HG02571 (cell line): ENCODE measurements around the gene HAO2.
"Not testable (repeated sequence)": the region's sequence is repeated elsewhere in the genome, so short reads cannot be mapped to it uniquely, and the experiment has no call there.

Experiments
- ATAC-seq: cut with Tn5 transposase; IDR thresholded peaks from one replicate; pipeline ENCODE4 v1.9.1; 2021; ENCODE audit warnings: mild to moderate bottlenecking, moderate library complexity; ENCODE audit not compliant: unreplicated experiment

Gene HAO2

DNA sequence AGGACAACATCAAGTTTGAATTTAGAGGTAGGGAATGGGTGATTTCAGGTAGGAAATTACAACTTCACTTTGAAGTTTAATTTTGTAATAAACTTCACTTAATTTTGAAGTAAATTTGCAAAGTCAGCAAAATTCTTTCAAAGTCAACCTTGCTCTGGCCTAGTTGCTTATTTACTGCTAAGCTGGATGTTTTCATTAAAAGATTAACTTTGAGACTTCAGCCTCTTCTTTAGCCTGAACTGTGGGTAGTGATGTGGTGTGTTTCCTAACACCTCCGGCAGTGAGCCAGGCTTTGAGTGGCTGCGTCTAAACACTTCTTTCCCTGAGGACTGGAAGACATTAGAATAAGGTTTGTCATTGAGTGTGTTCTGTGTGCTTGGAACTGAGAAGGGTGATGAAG is at the start of gene HAO2:
Gene HAO2, plus strand, starts transcription at position 232 of the 400 bp plus-strand sequence. CDS start 12,301 bp downstream, outside the sequence.
- ATAC-seq = no peak

DNA sequence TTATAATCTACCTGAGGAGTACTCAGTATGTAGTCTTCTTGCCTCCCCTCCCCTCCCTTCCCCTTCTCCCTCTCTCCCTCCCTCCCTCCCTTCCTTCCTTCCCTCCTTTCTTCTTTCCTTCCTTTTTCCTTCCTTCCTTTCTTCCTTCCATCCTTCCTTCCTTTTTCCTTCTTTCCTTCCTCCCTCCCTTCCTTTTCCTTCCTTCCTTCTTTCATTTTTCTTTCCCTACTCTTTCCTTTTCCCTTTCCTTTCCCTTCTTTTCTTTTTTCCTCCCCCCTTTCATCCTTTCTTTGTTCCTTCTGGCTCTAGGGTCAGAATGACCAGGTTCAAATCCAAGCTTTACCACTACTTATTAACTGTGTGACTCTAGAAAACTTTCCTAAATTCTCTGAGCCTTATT is 48.5 kb upstream of the HAO2 start:
- no peak for ATAC-seq

DNA sequence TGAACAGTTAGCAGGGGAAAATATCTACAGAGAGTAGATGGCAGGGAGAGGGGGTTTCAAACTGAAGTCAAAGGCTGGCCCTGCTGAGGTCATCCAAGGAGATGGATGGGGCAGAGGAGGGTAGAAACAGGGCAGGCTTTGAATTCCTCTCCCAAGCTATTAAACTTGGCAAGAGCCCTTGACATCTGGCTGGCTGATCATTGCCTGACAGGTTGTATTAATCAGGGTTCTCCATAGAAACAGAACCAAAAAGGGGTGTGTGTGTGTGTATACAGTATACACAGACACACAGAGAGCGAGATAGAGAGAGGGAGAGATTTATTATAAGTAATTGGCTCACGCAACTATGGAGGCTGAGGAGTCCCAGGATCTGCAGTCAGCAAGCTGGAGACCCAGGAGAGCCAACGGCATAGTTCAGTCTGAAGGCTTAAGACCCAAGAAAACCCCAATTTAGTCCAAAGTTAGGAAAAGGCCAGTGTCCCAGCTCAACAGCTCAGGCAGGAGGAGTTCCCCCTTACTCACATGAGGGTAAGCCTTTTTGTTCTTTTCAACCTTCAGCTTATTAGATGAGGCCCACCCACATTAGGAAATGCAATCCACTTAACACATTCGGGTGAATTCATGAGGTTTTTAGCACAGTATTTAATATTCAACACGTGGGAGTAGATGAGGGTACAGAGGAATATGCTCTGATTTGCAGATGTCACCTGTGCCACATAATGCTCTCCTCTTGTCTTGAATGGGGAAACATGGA is 46.7 kb upstream of the HAO2 start:
- no peak for ATAC-seq

DNA sequence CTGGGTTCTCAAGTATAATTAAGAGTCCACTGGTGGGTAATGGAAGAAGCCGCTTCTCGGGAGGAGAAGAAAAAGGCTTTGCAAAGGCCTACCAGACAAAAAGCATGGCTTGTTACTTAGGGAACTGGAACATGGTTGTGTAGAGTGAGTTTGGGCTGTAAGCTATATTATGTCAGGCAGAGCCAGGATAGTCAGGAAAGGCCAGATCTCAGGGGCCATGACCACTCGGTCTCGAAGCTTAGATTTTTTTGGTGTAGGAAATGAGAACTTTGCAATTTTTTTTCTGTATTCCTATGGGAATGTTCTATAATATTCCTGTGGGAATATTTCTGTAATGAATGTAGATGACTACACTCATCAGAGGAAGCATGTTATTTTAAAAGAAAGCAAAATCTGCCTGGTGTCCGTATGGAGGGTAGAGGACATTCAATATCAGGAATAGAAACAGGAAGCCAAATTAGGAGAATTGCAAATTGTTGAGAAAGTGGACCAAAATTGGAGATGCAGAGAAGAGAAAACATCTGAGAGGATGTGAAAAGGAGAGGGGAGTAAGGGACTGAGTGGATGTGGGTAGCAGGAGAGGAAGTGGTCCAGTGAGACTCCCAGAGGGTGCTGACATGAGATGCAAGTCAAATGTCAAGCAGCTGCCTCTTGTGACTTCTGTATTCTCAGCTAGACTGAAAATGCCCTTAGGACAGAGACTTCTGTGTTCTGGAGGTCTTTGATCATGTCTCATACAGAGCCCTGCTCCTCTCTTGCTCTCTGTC is 45.2 kb upstream of the HAO2 start:
- ATAC-seq = peak; percentile 72

DNA sequence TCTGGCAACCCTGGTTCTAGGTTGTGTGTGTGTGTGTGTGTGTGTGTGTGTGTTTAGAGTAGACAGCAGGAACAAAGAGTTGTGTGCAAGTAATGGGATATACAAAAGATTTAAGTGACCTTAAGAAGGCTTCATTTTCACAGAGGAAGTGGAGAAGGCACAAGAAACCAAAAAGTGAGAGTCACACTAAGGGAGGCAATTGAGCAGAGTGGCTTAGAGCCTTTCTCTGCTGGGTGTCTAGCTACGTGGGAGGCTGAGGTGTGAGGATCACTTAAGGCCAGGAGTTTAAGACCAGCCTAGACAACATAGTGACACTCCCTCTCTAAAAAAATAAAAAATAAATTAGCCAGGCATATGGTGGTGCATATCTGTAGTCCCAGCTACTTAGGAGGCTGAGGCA is 44.4 kb upstream of the HAO2 start:
- no peak for ATAC-seq

DNA sequence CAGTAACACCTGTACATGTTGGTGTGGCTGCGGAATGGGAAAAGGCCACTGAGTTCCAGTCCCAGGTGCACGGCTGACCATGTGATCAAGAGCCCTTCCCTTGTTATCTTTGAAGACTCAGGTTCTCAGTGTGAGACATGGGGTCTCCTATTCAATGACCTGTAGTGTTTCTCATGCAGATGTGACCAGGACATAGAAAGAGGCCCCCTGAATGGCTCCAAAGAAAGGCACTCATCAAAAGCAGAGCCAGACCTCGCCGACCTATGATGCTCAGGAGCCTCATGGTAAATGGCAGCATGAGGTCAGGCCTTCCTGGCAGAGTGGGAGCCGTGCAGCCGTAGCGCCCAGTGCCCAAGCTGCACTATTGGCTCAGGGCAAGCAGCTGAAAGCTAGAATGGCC is 42.3 kb upstream of the HAO2 start:
- ATAC-seq = no peak

DNA sequence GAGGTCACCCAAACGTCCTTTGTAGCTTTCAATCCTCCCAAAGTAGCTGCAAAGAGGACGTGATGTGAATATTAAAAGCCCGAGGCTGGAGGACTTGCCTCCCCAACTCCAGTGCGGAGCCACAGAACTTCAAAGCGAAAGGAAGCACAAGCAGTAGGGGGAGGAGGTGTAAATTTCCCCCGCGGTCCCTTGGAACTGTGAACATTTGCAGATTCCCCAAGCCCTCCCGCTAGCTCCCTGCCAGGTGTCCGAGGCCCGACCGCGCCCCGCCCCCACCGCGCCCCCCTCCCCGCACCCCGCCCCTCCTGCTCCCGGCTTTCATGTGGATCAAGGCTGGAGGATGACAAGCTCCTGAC is 41.5 kb upstream of the HAO2 start:
- no peak for ATAC-seq

DNA sequence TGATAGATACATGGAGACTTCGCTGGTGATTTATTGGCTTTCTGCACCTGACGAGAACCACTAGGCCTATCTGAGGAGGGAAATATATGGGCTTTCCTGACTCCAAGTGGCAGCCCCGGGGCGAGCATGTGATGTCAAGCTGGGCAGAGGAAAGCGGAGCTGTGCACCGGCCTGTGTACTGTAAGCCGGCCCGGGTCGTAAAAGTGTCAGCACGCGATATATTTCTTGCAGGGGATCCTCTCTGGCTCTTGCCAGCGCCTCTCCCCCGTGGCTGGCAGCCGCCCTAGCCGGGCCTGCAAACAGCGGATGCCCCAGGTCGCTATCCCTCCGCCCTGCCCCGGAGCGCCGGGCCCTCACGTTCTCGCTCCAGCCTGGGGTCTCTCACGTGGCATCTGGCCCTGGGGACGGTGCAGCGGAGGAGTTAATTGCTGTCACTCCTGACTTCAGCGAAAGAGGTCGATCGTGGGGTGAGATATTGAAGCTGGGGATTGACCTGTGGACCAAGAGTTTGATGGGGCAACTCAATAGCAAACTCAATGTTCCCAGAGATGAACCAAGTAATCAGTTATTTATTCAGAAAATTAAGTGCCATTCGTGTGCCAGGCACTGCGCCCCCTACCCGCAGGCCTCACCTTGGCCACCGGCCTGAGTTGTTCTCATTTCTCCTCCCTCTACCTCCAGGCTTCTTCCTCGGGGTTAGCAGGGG is 41.0 kb upstream of the HAO2 start:
- no peak for ATAC-seq

DNA sequence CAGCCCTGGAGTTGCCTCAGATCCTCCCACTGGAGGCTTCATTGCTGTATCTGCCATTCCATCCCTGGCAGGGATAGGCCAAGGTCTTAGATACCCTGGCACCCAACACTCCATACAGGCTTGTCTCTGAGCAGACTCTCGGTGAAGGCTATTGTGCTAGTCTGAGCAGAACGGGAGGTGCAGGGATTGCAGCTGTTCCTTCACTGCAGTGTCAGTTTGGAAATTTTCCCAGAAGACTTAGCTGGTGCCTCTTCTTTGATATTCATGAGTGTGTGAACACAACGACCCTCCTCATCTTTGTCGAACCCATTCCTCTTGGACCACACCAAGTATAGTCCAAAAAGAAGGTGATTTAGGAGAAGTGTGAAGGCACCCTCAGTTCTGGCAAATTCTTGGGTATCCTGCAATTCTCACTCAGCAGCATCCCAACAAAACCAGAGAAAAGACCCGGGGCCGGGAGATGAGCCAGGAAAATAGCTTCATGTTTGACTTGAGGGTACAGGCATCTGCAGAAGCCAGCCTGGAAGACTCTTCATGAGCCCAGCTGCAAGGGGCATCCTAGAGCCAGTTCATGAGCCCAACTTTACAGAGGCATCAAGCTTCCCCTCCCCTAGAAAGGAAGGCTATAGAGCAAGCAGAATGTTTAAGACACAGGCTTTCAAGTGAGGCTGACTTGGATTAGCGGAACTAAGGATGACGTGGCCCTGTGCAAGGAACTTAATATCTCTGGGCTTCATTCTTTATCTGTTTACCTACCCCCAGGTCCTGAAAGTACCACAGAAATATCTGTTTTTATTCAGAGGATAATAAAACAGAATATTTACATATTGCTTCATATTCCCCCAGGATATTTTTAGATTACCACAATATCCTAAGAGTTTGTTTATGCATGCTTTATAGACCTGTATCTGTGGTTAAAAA is 38.8 kb upstream of the HAO2 start:
- no peak for ATAC-seq

DNA sequence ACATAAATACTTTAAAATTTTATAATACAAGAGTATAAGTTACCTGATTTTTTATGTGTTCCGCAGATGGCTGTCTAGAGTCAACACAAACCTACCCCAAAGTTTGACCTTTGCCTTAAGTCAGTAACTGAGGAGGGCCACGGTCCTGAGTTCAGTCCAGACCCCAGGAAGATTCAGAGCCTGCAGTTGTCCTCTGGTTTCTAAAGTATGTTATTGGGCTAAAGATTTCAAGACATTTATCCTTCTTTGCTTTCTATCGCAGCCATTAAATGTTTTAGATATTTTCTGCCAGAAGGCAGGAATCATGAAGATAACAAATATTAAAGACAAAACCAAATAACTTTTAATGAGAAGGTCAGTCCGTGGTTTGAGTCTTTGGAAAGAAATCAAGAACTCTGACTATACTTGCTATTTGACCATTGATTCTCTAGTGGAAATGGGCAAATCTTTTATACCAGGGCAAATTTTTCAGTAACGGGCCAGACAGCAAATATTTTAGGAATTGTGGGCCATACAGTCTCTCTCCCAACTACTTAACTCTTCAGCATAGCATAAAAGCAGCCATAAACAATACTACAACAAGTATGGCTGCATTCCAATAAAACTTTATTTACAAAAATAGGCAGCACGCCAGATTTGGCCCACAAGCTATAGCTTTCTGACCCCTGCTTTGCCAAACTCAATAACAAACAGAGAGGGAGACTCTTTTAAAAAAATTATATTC is 38.0 kb upstream of the HAO2 start:
- no peak for ATAC-seq

DNA sequence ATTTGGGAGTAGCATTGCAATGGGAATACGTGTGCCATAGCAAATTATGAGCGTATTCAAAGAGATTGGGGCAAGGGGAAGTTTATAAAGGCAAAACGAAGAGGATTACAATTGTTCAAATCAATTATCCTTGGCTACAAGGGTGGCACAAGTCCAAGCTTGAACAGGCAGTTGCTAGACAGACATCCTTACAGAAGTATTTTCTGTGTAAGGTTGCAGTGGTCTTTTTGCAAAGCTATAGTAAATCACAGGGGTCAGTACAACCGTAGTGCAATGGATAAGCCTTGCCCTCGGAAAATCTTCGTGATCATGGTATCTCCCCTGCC is 37.4 kb upstream of the HAO2 start:
- ATAC-seq = no peak

DNA sequence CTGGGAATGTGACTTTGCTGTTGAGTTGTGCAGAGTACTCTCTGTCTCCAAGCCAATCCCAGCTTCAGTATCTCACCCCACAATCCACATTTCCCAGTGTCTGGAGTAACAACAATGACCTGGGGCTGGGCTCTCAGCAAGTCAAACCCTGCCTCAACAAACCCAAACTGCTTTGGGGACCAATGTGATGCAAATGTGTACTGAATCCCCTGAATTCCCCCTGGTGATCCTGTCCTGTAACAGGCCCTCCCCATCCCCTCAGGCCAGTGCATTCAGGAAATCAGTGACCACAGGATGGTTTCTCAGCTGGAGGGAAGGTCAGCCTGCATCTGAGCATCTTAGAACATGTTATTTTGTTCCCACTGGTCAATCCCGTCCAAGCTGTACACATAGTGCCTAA is 36.7 kb upstream of the HAO2 start:
- no peak for ATAC-seq

DNA sequence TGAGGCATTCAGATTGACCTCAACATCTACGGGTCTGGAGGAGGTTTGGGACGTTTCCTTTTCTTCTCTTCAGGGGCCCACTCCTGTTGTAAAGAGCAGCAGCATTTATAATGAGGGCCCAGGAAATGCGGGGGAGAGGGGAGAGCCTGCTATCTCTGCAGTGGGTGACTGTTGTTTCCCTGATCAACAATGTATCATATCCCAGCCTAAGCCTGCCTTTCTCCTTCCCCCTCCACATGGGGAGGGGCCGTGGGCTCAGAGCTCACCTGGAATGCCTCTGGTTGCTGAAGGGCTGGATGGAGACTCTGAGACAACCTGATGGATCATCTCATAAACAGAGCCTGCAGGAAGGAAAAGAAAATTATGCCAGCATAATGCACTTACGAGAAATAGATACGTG is 36.0 kb upstream of the HAO2 start:
- no peak for ATAC-seq

DNA sequence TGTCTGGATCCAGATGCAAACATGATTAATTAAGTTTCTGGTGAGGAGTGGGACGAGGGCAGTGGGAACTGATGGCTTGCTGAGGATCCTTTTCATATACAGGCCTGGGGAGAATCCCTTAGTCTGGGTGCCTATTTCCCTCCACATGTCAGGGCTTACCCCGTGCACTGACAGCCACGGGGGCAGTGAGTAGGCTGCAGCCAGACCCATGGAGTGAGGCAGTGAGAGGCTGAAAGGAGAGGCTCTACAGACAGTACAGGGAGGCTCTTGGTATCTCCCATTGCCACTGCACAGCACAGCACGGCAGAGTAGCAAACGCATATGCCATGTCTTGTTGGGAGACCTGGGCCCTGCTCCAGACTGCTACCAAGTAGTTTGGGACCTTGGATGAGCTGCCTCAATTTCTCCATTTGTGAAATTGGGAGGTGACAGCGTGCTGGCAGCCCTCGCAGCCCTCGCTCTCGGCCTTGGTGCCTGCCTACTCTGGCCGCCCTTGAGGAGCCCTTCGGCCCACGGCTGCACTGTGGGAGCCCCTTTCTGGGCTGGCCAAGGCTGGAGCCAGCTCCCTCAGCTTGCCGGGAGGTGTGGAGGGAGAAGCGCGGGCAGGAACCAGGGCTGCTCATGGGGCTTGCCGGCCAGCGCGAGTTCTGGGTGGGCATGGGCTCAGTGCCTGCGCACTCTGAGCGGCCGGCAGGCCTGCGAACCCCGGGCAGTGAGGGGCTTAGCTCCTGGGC is 35.3 kb upstream of the HAO2 start:
- no peak for ATAC-seq

DNA sequence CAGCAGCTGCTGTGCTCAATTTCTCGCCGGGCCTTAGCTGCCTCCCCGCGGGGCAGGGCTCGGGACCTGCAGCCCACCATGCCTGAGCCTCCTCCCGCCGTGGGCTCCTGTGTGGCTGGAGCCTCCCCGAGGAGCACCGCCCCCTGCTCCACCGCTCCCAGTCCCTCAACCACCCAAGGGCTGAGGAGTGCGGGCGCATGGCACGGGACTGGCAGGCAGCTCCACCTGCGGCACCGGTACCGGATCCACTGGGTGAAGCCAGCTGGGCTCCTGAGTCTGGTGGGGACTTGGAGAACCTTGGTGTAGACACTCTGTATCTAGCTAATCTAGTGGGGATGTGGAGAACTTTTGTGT is 34.7 kb upstream of the HAO2 start:
- not testable (repeated sequence) for ATAC-seq

DNA sequence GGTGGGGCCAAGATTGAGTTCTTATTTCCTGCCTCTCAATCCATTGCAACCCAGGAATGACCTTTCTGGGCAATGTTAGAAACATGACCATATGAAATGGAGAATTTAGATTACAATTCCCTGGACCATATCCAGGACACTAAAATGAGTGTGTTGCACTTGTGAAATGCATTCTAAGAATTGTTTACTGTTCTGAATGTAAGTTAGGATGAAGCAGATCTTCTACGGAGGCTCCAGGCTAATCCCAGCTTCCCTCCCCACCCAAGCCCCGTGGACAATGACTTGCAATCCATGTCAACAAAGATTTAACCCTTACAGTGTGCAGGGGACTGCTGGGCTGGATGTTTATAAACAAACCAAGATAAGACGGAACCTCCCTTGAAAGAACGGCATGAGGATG is 31.7 kb upstream of the HAO2 start:
- no peak for ATAC-seq

DNA sequence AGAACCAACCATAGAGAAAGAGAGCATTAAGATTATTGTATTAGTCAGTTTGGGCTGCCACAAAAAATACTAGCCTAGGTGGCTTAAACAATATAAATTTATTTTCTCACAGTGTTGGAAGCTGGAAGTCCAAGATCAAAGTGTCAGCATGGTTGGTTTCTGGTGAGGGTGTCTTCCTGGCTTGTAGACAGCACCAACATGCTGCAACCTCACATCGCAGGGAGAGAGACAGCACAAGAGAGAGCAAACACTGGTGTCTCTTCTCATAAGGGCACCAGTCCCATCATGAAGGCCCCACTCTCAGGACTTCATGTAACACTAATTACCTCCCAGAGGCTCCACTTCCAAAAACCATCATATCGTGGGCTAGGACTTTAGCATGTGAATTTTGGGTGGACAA is 30.6 kb upstream of the HAO2 start:
- ATAC-seq = no peak

DNA sequence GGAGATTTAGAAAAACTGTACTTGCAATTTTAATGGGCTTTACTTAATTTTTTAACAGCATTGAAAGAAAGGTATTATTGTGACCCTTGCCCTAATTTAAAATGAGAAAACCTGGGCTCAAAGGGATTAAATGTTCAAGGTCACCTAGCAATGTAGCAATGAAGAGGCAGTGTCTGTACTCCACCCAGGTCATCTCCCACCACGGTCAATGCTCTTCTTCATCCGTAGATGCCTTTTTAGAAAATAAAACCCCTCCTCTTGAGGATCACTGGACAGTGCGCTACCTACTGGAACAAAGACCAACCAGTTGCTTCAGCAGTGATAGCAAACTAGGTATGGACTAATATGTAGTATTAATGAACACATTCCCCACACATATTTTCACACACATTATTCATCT is 29.8 kb upstream of the HAO2 start:
- ATAC-seq = no peak

DNA sequence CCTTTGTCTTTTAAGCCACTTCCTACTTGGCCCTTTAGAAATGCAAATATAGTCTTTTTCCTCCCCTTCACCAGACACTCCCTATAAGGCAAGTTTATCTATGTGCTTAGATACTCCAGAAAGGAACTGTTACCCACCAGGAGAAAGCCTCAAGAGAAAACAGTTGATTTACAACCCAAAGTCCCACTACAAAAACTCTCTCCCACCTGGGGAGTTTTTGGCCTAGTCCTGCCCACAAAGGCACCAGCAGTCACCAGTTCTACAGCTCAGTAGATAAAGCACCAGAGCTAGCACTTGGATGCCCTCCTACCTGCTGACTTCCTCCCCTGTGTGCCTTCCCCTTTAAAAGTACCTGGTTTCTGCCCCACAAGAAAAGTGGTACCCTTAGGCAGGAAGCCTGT is 27.7 kb upstream of the HAO2 start:
- ATAC-seq = no peak
